Measurements from ENCODE around the gene GRIA1.

GRIA1 gene

GRCh38 chr5:153659039-153659736, 168.7 kb downstream of the GRIA1 start:
- no peak overlapping the region for H3K4me3 ChIP-seq (ENCODE audit: control insufficient read depth, low read depth, low read length)
- DNase-seq (ENCODE audit: low read depth) = peak; percentile 46
- no peak for TF ChIP-seq CTCF (IDR thresholded peaks at IDR 0.05; ENCODE audit: control insufficient read depth, insufficient read depth, low read depth, low read length, missing control alignments)

GRCh38 chr5:153660919-153661318, 170.4 kb downstream of the GRIA1 start:
- no peak for DNase-seq (ENCODE audit: low read depth)
- H3K4me3 ChIP-seq (ENCODE audit: control insufficient read depth, low read depth, low read length) = no peak overlapping the region
- TF ChIP-seq CTCF (IDR thresholded peaks at IDR 0.05; ENCODE audit: control insufficient read depth, insufficient read depth, low read depth, low read length, missing control alignments) = no peak

GRCh38 chr5:153661897-153662296, 171.4 kb downstream of the GRIA1 start:
- H3K4me3 ChIP-seq (ENCODE audit: control insufficient read depth, low read depth, low read length) = no peak overlapping the region
- DNase-seq (ENCODE audit: low read depth) = no peak
- no peak for TF ChIP-seq CTCF (IDR thresholded peaks at IDR 0.05; ENCODE audit: control insufficient read depth, insufficient read depth, low read depth, low read length, missing control alignments)

- no peak overlapping the region for H3K4me3 ChIP-seq (ENCODE audit: control insufficient read depth, low read depth, low read length)
- no peak for TF ChIP-seq CTCF (IDR thresholded peaks at IDR 0.05; ENCODE audit: control insufficient read depth, insufficient read depth, low read depth, low read length, missing control alignments)
- no peak for DNase-seq (ENCODE audit: low read depth)
Observed at GRCh38 chr5:153670101-153670500, 179.6 kb downstream of the GRIA1 start.

GRCh38 chr5:153671653-153672346, 181.3 kb downstream of the GRIA1 start:
- no peak for TF ChIP-seq CTCF (IDR thresholded peaks at IDR 0.05; ENCODE audit: control insufficient read depth, insufficient read depth, low read depth, low read length, missing control alignments)
- no peak for DNase-seq (ENCODE audit: low read depth)
- no peak overlapping the region for H3K4me3 ChIP-seq (ENCODE audit: control insufficient read depth, low read depth, low read length)

GRCh38 chr5:153672347-153673090, 182.0 kb downstream of the GRIA1 start:
- peak; percentile 11 for DNase-seq (ENCODE audit: low read depth)
- TF ChIP-seq CTCF (IDR thresholded peaks at IDR 0.05; ENCODE audit: control insufficient read depth, insufficient read depth, low read depth, low read length, missing control alignments) = no peak
- H3K4me3 ChIP-seq (ENCODE audit: control insufficient read depth, low read depth, low read length) = no peak overlapping the region
